Measurements from ENCODE around the gene RAPGEF2.

The RAPGEF2 gene

GRCh38 chr4:159144112-159144694 is 41.3 kb downstream of the RAPGEF2 start:
- H3K4me1 ChIP-seq: no peaks in the 10 kb centered on the region
- H3K9ac ChIP-seq: no peak overlapping the region
- H4K20me1 ChIP-seq: peaks cover 90% of the 10 kb centered on the region
- H3K4me2 ChIP-seq: no peak overlapping the region
- TF ChIP-seq Cebpa-rat (IDR thresholded peaks at IDR 0.05): no peak
- 0 out of 2 replicates have a peak, but pooled peaks cover 6% of the 10 kb centered on the region for H3K36me3 ChIP-seq
- H3K27ac ChIP-seq: no peak overlapping the region
- no peaks in the 10 kb centered on the region for H3K27me3 ChIP-seq
- H3K4me3 ChIP-seq: no peak overlapping the region
- no peaks in the 10 kb centered on the region for H3K9me3 ChIP-seq

GRCh38 chr4:159145318-159145991 is 42.6 kb downstream of the RAPGEF2 start:
- H3K9ac ChIP-seq: no peak overlapping the region
- H3K27ac ChIP-seq: no peak overlapping the region
- TF ChIP-seq Cebpa-rat (IDR thresholded peaks at IDR 0.05): no peak
- H3K9me3 ChIP-seq: no peaks in the 10 kb centered on the region
- H3K4me3 ChIP-seq: no peak overlapping the region
- H3K4me2 ChIP-seq: no peak overlapping the region
- 0 out of 2 replicates have a peak, but pooled peaks cover 6% of the 10 kb centered on the region for H3K36me3 ChIP-seq
- peaks cover 82% of the 10 kb centered on the region for H4K20me1 ChIP-seq
- H3K4me1 ChIP-seq: peaks cover 4% of the 10 kb centered on the region
- no peaks in the 10 kb centered on the region for H3K27me3 ChIP-seq

GRCh38 chr4:159145992-159146330 is 43.1 kb downstream of the RAPGEF2 start:
- H3K4me1 ChIP-seq: peaks cover 10% of the 10 kb centered on the region
- H3K4me2 ChIP-seq: no peak overlapping the region
- TF ChIP-seq Cebpa-rat (IDR thresholded peaks at IDR 0.05): no peak
- H3K4me3 ChIP-seq: no peak overlapping the region
- H4K20me1 ChIP-seq: peaks cover 82% of the 10 kb centered on the region
- no peaks in the 10 kb centered on the region for H3K9me3 ChIP-seq
- H3K27me3 ChIP-seq: no peaks in the 10 kb centered on the region
- 0 out of 2 replicates have a peak, but pooled peaks cover 6% of the 10 kb centered on the region for H3K36me3 ChIP-seq
- no peak overlapping the region for H3K27ac ChIP-seq
- H3K9ac ChIP-seq: no peak overlapping the region

- Histone ChIP-seq H3K36me3 (0 out of 2 replicates have a peak, but pooled peaks cover 6% of the 10 kb centered on the region), H3K27me3 (no peaks in the 10 kb centered on the region), H3K4me3 (no peak overlapping the region), H3K4me2 (no peak overlapping the region), H3K9me3 (no peaks in the 10 kb centered on the region), H4K20me1 (peaks cover 82% of the 10 kb centered on the region), H3K4me1 (peaks cover 11% of the 10 kb centered on the region), H3K27ac (no peak overlapping the region), H3K9ac (no peak overlapping the region)
- no peak for TF ChIP-seq Cebpa-rat (IDR thresholded peaks at IDR 0.05)
These were observed 43.6 kb downstream of the RAPGEF2 start for GRCh38 chr4:159146488-159146887.

GRCh38 chr4:159148441-159148840 is 45.6 kb downstream of the RAPGEF2 start:
- Histone ChIP-seq H3K9ac (no peak overlapping the region), H3K4me2 (no peak overlapping the region), H3K4me1 (peaks cover 11% of the 10 kb centered on the region), H3K9me3 (no peaks in the 10 kb centered on the region), H3K36me3 (0 out of 2 replicates have a peak, but pooled peaks cover 6% of the 10 kb centered on the region), H3K27ac (no peak overlapping the region), H4K20me1 (peaks cover 85% of the 10 kb centered on the region), H3K4me3 (no peak overlapping the region), H3K27me3 (no peaks in the 10 kb centered on the region)
- TF ChIP-seq Cebpa-rat (IDR thresholded peaks at IDR 0.05): no peak

- Histone ChIP-seq H3K4me2 (no peak overlapping the region), H3K4me1 (peaks cover 13% of the 10 kb centered on the region), H3K36me3 (0 out of 2 replicates have a peak, but pooled peaks cover 6% of the 10 kb centered on the region), H3K9ac (no peak overlapping the region), H3K27me3 (no peaks in the 10 kb centered on the region), H3K27ac (no peak overlapping the region), H3K9me3 (no peaks in the 10 kb centered on the region), H3K4me3 (no peak overlapping the region), H4K20me1 (peaks cover 85% of the 10 kb centered on the region)
- no peak for TF ChIP-seq Cebpa-rat (IDR thresholded peaks at IDR 0.05)
These were observed 46.8 kb downstream of the RAPGEF2 start for GRCh38 chr4:159149666-159150065.

- 0 out of 2 replicates have a peak overlapping the region, but pooled peaks have one; percentile 4 for H3K4me2 ChIP-seq
- no peaks in the 10 kb centered on the region for H3K36me3 ChIP-seq
- no peak overlapping the region for H3K27ac ChIP-seq
- no peaks in the 10 kb centered on the region for H3K9me3 ChIP-seq
- peaks cover 20% of the 10 kb centered on the region for H3K4me1 ChIP-seq
- H3K27me3 ChIP-seq: no peaks in the 10 kb centered on the region
- no peak overlapping the region for H3K9ac ChIP-seq
- no peak overlapping the region for H3K4me3 ChIP-seq
- TF ChIP-seq Cebpa-rat (IDR thresholded peaks at IDR 0.05): no peak
- peaks cover 85% of the 10 kb centered on the region for H4K20me1 ChIP-seq
These were observed 47.5 kb downstream of the RAPGEF2 start for GRCh38 chr4:159150396-159150795.

GRCh38 chr4:159150821-159151390 is 48.0 kb downstream of the RAPGEF2 start:
- no peak for TF ChIP-seq Cebpa-rat (IDR thresholded peaks at IDR 0.05)
- H3K27ac ChIP-seq: no peak overlapping the region
- no peaks in the 10 kb centered on the region for H3K27me3 ChIP-seq
- H3K9ac ChIP-seq: no peak overlapping the region
- H3K9me3 ChIP-seq: no peaks in the 10 kb centered on the region
- peaks cover 20% of the 10 kb centered on the region for H3K4me1 ChIP-seq
- 0 out of 2 replicates have a peak overlapping the region, but pooled peaks have one; percentile 4 for H3K4me2 ChIP-seq
- no peaks in the 10 kb centered on the region for H3K36me3 ChIP-seq
- H4K20me1 ChIP-seq: peaks cover 85% of the 10 kb centered on the region
- H3K4me3 ChIP-seq: no peak overlapping the region

GRCh38 chr4:159151689-159152088 is 48.8 kb downstream of the RAPGEF2 start:
- no peak for TF ChIP-seq Cebpa-rat (IDR thresholded peaks at IDR 0.05)
- H4K20me1 ChIP-seq: peaks cover 83% of the 10 kb centered on the region
- peaks cover 23% of the 10 kb centered on the region for H3K4me1 ChIP-seq

GRCh38 chr4:159152181-159152580 is 49.3 kb downstream of the RAPGEF2 start:
- no peaks in the 10 kb centered on the region for H3K27me3 ChIP-seq
- no peak overlapping the region for H3K4me3 ChIP-seq
- no peak overlapping the region for H3K27ac ChIP-seq
- no peak overlapping the region for H3K9ac ChIP-seq
- no peak for TF ChIP-seq Cebpa-rat (IDR thresholded peaks at IDR 0.05)
- H4K20me1 ChIP-seq: peaks cover 83% of the 10 kb centered on the region
- H3K4me1 ChIP-seq: peaks cover 28% of the 10 kb centered on the region
- H3K4me2 ChIP-seq: no peak overlapping the region
- H3K36me3 ChIP-seq: no peaks in the 10 kb centered on the region
- H3K9me3 ChIP-seq: no peaks in the 10 kb centered on the region

More at GRCh38 chr4:159151689-159152088, 48.8 kb downstream of the RAPGEF2 start:
- no peak overlapping the region for H3K4me2 ChIP-seq
- H3K4me3 ChIP-seq: no peak overlapping the region
- no peaks in the 10 kb centered on the region for H3K27me3 ChIP-seq
- no peak overlapping the region for H3K9ac ChIP-seq
- no peak overlapping the region for H3K27ac ChIP-seq
- H3K9me3 ChIP-seq: no peaks in the 10 kb centered on the region
- no peaks in the 10 kb centered on the region for H3K36me3 ChIP-seq

All from BLaER1 (cell line).